Left ventricle myocardium superior (tissue), 1 donor: ENCODE measurements around the gene ALPP. TPM values are rescaled to one million over a fixed set of nuclear protein-coding genes. Genes with fewer than 3 reads are reported as not detected.
"Not testable (repeated sequence)": the region's sequence is repeated elsewhere in the genome, so short reads cannot be mapped to it uniquely, and the experiment has no call there.

Experiments used
- ATAC-seq: fragments of 200-7000 bp; cut with Tn5 transposase; one replicate; pipeline ENCODE4 v1.9.1; 2020; ENCODE audit warnings: mild to moderate bottlenecking, moderate library complexity
- DNase-seq: peaks from one replicate; pipeline ENCODE4 v3.0.0-alpha.2; 2020
- intact Hi-C: fragments of 100-400 bp; cut with micrococcal nuclease; formaldehyde crosslinking; loops from one replicate; pipeline ENCODE4 v1.11.0; 2022
- total RNA-seq: library from RNA; stranded (reverse); fragmentation: NEBNext Ultra II Directional; extraction: Animal tissue kit (Norgen Biotek cat#: 25700); gene quantifications from one replicate; pipeline ENCODE4 v1.2.1, GENCODE V29; 2021
- donor health status: DM: no; HTN: yes; CAD: no; lungs with severe emphysema.

Gene ALPP
- total RNA-seq, 1 donor from 2014 or later = not detected

DNA sequence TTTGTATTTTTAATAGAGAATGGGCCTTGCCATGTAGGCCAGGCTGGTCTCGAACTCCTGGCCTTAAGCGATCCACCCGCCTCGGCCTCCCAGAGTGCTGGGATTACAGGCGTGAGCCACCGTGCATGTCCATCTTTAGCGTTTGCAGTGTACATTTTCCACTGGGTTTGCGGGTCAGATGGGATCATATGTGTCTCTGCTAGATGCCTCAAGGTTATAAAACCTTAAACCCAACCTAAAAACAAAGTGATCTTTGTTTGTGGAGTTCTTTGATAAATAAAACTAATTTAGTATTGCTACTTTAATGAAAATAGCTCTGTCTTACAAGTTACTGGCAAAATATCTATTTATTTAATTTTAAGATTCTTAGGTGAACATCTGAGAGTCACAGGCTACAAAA lies 15.0 kb downstream of the ALPP start:
- DNase-seq (no peak), ATAC-seq (no peak)
- intact Hi-C loops = no loop called here

DNA sequence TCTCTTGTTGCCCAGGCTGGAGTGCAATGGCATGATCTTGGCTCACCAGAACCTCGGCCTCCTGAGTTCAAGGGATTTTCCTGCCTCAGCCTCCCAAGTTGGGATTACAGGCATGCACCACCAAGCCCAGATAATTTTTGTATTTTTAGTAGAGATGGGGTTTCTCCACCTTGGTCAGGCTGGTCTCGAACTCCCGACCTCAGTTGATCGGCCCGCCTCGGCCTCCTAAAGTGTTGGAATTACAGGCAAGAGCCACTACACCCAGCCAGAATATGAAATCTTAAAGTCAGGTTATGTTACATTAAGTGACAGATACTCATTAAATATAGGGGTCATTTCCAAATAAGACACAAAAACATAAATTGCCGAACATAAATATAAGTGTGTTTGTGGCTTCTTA lies 15.9 kb downstream of the ALPP start:
- DNase-seq, intact Hi-C loops, ATAC-seq: not testable (repeated sequence)

DNA sequence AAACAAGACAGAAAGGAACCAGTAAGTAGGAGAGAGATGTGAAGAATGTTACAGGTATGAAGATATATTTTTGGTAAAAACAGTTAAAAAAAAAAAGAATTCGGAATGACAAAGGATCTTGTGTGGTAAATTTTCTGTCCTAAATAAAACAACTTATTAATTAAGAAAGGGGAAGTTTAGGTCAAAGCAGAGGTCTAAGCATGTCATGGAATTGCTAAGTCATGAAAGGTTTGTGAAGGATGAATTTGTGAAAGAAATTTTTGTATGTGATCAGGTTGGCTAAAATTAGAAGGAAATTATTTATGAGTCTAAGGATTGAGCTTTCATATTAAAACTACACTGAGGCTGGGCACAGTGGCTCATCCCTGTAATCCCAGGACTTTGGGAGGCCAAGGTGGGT lies 17.0 kb downstream of the ALPP start:
- no peak for ATAC-seq
- intact Hi-C loops = no loop called here
- no peak for DNase-seq

DNA sequence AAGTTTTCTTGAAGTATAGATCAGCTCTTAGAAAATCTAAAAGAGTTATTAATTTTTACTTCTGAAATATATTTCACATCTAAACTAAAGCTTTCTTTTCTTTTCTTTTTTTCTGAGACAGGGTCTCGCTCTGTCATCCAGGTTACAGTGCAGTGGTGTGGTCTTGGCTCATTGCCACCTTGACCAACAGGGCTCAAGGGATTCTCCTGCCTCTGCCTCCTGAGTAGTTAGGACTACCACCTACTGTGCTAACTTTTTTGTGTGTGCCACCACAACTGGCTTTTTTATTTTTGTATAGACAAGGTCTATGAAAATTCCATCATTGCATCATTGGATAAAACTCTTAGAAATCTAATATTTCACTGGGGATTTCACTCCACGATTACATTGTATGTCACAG lies 18.1 kb downstream of the ALPP start:
- no peak for ATAC-seq
- intact Hi-C loops = no loop called here

DNA sequence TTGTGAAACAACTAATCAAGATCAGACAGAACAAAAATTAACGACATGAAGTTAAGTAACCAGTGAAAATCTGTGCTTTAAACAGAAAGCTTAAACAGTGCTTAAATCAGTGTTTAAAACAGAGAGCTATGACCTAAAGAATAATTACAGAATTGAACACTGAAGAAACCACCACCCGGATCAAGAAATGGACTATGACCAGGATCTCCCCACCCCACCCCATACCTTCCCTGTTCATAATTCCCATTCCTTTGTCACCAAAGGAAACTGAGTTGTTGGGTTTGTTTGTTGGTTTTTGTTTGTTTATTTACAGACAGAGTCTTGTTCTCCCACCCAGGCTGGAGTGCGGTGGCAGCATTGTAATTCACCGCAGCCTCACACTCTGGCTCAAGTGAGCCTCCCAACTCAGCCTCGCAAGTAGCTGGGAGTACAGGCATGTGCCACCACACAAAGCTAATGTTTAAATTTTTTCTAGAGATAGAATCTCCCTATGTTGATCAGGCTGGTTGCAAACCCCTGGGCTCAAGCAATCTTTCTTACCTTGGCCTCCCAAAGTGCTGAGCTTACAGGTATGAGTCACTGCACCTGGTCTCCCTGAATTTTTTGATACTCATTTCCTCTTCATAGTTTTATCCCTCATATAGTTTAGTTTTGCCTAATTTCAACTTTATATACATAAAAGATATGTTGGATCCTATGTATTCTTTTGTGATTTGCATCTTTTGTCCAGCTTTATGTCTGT lies 19.9 kb downstream of the ALPP start:
- no peak for ATAC-seq
- DNase-seq = no peak
- intact Hi-C loops = no loop called here

More for the DNA sequence above, 18.1 kb downstream of the ALPP start:
- no peak for DNase-seq

DNA sequence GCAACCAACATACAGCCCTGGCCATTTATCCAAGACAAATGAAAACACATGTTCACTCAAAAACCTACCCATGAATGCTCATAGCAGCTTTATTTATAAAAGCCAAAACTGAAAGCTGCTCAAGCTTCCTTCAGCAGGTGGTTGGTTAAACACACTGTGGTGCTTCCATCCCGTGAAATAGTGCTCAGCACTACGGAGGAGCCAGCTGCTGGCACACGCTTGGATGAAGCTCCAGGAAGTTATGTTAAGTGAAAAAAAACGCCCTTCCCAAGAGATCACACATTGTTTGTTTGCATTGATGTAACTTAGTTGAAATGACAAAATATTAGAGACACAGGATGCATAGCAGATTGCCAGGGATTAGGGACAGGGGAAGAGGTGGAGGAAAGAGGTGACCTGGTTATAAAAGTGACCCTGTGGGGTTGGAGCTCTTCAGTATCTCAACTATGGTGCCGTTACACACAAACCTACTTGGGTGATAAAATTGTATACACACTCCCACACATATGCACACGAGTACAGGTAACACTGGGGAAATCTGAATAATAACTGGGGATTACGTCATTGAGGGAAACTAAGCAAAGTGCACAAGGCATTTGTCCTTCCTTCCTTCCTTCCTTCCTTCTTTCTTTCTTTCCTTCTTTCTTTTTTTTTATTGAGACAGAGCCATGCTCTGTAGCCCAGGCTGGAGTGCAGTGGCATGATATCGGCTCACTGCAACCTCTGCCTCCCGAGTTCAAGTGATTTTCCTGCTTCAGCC lies 21.9 kb downstream of the ALPP start:
- no peak for ATAC-seq
- intact Hi-C loops = no loop called here
- no peak for DNase-seq

DNA sequence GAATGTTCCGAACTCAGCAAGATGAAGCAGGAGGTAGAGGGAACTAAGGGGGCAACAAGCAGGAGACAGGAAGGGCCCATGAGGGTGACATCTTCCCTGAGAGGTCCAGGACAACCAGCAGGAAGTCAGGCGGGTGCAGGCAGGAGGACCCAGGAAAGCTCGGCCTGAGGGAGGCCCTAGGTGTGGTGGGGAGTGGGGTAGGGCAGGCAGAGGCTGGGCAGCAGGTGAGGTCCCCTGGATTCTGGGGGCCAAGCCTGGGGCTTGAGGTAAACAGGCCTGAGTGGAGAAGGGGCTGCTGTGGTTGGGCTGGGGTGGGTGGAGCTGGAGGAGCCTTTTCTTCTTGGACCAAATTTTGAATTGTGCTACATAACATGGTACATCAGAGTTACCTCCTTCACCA lies 24.0 kb downstream of the ALPP start:
- ATAC-seq (no peak), DNase-seq (no peak)
- intact Hi-C loops = no loop called here

DNA sequence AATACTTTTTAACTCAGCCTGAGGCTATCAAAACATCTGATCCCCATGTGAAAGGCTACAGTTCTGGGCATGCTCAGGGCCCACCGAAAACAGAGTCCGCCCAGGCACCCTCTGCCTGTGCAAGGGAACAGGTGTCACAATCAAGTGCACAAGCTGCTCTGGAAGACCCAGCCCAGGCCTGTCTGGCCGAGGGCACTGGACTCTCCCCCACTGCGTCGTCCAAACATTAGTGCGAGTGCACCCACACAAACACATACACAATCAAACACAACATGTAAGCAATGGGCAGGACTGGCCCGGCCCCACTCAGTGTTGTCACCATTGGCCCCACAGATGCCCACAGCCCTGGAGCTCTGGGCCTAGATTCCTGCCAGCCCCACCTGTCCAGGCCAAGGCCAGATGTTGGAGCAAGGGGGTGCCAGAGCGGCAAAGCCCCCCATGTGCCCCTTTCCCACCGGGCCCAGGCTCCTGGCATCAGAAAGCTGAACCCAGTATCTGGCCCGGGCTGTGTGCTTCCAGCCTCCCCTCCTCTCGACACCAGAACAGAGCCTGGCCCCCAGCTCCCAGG lies 27.5 kb downstream of the ALPP start:
- ATAC-seq = no peak
- intact Hi-C loops = no loop called here

DNA sequence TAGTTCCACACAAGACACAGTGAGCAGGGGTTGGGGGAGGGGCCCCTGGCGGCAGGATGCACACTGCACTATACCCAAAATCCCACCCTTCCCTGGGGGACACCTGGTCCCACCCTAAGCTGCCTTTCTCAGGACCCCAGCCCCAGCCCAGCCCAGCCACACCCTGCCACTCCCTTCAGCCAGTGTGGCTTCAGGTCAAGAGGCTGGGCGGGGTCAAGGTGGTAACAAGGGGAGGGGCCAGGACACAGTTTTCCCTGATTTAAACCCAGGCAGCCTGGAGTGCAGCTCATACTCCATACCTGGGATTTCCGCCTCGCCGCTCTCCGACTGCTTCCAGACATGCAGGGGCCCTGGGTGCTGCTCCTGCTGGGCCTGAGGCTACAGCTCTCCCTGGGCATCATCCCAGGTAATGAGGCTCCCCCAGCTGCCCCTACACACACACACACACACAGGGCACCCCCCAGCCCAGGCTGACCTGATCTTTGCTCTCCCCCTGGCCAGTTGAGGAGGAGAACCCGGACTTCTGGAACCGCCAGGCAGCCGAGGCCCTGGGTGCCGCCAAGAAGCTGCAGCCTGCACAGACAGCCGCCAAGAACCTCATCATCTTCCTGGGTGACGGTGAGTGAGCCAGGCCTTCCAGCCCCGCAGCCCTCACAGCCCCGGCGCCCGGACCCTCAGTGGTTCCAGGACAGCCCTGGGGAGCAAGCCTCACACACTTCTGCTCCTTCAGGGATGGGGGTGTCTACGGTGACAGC lies 28.2 kb downstream of the ALPP start, which contains the start of gene ALPG:
TSS of gene ALPG (plus strand) at position 289 of the 755 bp plus-strand sequence. CDS start at position 340, 51 bp downstream.
- intact Hi-C loops = no loop called here
- no peak for ATAC-seq
- no peak for DNase-seq

More for the DNA sequence above, 27.5 kb downstream of the ALPP start:
- DNase-seq = no peak

DNA sequence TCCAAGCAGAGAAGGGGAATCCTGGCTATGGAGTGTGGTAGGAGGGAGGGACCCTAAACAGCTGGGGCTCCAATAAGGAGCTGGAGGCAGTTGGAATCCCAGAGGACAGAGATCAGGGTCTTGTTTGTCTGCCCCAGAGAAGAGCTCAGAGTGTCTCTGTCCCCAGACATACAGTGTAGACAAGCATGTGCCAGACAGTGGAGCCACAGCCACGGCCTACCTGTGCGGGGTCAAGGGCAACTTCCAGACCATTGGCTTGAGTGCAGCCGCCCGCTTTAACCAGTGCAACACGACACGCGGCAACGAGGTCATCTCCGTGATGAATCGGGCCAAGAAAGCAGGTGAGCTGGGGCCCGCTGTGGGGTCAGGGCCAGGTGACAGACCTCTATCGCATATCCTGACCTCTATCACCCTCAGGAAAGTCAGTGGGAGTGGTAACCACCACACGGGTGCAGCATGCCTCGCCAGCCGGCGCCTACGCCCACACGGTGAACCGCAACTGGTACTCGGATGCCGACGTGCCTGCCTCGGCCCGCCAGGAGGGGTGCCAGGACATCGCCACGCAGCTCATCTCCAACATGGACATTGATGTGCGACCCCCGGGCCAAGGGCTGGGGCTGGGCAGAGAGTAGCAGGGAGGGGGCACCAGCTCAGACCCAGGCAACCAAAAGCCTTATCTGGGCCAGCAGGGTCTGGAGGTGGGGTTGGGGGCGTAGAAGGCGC lies 29.0 kb downstream of the ALPP start:
- ATAC-seq, intact Hi-C loops, DNase-seq: not testable (repeated sequence)

DNA sequence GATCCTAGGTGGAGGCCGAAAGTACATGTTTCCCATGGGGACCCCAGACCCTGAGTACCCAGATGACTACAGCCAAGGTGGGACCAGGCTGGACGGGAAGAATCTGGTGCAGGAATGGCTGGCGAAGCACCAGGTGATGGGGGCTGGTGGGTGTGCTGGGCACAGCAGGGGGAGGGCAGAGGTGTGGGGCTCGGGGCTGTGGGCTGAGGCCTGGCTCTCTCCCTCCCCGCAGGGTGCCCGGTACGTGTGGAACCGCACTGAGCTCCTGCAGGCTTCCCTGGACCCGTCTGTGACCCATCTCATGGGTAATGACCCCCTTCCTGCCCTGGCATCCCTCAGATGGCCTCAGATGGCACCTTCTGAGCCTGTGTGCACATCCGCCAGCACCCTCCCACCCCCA lies 29.7 kb downstream of the ALPP start:
- ATAC-seq, intact Hi-C loops, DNase-seq: not testable (repeated sequence)

DNA sequence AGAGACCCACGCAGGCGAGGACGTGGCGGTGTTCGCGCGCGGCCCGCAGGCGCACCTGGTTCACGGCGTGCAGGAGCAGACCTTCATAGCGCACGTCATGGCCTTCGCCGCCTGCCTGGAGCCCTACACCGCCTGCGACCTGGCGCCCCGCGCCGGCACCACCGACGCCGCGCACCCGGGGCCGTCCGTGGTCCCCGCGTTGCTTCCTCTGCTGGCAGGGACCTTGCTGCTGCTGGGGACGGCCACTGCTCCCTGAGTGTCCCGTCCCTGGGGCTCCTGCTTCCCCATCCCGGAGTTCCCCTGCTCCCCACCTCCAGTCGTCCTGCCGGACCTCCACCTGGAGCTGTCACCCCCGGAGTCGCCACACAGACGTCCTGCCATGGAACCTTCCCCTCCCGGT lies 31.1 kb downstream of the ALPP start:
- ATAC-seq, DNase-seq, intact Hi-C loops: not testable (repeated sequence)

DNA sequence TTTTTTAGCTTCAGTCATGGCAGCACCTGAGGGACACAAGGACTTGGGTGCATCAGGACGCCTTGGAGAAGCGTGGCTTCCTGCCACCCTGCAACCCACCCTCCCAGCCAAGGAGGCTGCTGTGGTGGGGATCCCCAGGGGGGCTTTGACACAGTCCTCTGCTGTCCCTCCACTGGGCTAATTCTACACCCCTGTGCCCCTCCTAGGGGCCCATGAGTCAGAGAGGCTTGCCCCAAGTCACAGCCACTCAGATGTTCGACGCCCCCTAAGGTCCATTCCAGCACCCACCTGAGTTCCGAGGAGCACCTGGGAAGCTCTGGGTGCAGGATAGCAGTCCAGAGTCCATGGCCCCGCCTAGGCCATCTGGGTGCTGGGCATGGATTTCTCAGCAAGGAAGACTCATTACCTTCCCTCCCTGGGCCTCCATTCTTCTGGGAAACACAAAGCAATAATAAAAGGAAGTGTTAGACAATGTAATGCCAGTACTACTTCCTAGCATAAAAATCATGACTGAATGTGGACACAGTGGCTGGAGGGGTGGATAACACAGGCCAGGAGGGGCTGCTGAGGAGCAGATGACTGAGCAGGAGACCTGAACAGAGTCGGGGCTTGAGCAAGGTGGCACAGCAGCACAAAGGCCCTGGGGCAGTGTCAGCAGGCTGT lies 31.8 kb downstream of the ALPP start:
- ATAC-seq (no peak), DNase-seq (no peak)
- intact Hi-C loops = no loop called here

DNA sequence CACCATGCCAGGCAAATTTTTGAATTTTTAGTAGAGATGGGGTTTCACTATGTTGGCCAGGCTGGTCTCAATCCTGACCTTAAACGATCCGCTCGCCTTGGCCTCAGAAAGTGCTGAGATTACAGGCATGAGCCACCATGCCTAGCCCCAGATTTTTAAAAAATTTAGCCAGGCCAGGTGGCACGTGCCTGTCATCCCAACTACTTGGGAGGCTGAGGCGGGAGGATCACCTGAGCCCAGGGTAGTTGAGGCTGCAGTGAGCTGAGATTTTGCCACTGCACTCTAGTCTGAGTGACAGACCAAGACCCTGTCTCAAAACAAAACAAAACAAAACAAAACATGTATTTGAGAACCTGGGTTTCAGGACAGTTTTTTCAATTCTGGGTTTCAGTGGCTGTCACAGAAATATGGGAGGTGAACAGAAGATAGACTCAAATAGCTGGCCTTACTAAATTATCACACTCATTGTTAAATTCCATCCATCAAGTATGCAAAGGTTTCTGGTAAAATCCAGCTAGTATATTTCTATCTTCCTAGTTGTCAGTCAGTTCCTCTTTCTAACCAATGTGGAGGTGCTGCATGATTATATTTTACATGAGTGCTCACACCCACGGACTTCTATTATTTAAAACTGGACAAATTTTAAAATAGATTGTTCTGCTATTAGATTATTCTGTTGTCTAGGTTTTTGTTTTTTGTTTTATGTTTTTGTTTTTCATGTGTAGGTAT lies 33.5 kb downstream of the ALPP start:
- intact Hi-C loops = no loop called here
- ATAC-seq (no peak), DNase-seq (no peak)

DNA sequence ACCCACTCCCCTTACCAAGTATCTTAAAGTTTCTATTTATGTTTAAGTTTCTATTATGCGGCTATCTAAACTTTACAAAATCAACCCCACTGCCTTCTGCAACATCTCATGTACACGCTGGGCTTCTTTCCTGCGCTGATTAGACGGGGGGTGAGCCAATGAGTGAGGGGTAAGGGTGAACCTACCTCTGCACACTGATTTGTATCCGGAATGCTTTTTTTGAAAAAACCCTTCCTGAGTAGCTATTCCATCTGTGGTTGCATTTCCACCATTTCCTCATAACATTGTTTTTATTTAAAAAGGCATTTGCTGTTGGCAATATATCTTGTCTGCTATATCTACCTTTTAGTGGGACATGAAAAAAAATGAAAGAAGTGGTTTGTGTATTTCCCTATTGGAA lies 34.4 kb downstream of the ALPP start:
- intact Hi-C loops = no loop called here
- ATAC-seq = no peak
- no peak for DNase-seq

DNA sequence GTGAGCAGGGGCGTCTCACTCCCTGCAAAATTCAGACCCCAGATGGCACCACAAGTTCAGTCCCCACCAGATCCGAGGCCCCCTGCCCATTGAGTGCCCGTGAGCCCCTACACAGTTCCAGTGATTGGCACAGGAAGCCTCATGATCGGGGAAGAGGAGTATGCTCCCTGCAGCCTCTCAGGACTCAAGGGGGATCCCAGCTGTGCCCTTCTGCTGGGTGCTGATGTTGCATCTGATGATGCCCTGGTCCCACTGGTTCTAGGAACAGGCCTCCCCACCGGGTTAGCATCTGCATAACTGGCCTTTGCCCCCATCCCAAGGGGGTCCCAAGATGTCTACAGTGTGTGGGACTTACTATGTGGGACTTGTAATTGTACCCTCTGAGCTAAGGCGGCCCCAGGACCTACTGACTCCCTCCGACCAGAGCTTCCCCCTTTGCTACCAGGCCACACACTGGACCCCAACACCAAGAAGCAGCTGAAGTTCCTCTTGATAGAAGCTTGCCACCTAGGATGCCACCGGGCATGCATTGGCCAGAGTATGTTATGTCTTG lies 36.7 kb downstream of the ALPP start:
- ATAC-seq (no peak), DNase-seq (no peak)
- intact Hi-C loops = no loop called here

DNA sequence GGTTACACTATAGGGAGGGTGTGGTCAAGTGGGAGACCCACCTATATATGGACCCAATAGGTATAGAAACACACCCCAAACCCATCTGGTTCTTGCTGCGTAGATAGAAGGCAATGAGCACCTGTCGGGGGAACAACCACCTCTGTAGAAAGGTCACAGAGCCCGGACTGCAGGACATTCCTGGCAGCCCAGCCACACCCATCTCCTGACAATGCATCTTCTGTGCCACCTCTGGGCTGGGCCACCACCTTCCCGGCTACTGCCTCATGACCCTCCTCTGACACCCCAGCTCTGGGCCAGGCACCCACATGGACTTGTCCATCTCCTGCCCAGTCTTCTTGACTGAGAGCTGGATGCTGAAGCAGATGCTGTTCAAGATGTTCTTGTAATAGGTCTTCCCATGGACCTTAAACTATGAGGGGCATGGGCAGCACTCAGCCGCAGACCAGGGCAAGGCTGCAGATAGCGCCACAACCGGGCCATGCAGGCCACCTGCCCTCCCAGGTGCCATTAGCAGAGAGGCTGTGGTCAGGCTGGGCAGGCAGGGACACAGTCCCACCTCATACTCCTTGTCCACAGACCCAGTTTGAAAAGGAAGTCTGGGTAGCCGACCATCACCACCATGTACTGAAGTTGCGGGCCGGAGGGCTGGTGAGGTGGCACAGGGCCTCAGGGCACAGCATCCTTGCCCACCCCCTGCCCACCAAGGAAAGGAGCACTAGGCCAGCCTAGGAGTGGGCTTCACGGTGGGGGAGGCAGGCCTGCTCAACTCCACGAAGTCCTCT lies 37.4 kb downstream of the ALPP start:
- no peak for DNase-seq
- intact Hi-C loops = no loop called here
- no peak for ATAC-seq
